K562 (cell line): ENCODE measurements around the gene NKAIN1. TPM values are rescaled to one million over a fixed set of nuclear protein-coding genes. Genes with fewer than 3 reads are reported as not detected.

Source experiments
- CXXC5 ChIP-seq: fragments of 250-450 bp; sonication (Bioruptor Pico); IDR thresholded peaks from 2 replicates; pipeline ENCODE4 v1.8.0; 2022; ENCODE audit warnings: inconsistent platforms, mild to moderate bottlenecking, moderate library complexity
- DDX20 ChIP-seq: fragments of 450-650 bp; IDR thresholded peaks from 2 replicates; pipeline ENCODE4 v1.6.1; 2016; ENCODE audit warnings: missing genetic modification characterization, low read depth, mild to moderate bottlenecking, missing compliant biosample characterization, moderate library complexity
- DIDO1 ChIP-seq: fragments of 450-650 bp; IDR thresholded peaks from 2 replicates; pipeline ENCODE4 v1.6.1; 2016; ENCODE audit warnings: low read depth, missing biosample characterization, missing genetic modification characterization
- ETV1 ChIP-seq: fragments of 450-650 bp; conservative IDR thresholded peaks from 2 replicates; pipeline ENCODE4 v1.6.1; 2016; ENCODE audit warnings: missing genetic modification characterization, control low read depth, low read depth, missing compliant biosample characterization
- GABPA ChIP-seq: fragments of 200-800 bp; sonication (Bioruptor generic); conservative IDR thresholded peaks from 2 replicates; pipeline ENCODE4 v1.6.1; 2016; ENCODE audit warnings: low read depth, missing genetic modification characterization, missing compliant biosample characterization
- MAFG ChIP-seq: fragments of 450-650 bp; conservative IDR thresholded peaks from 2 replicates; pipeline ENCODE4 v1.6.1; 2016; ENCODE audit warnings: missing genetic modification characterization, missing compliant biosample characterization
- MEF2D ChIP-seq: conservative IDR thresholded peaks from 2 replicates; pipeline ENCODE4 v1.6.1; 2016; ENCODE audit warnings: low read depth, missing genetic modification characterization, missing compliant biosample characterization
- PYGO2 ChIP-seq: fragments of 450-650 bp; IDR thresholded peaks from 2 replicates; pipeline ENCODE4 v1.6.1; 2016; ENCODE audit warnings: mild to moderate bottlenecking, missing genetic modification characterization, moderate library complexity, missing compliant biosample characterization
- TEAD1 ChIP-seq, 2 experiments: fragments of 450-650 bp in 1 of 2; sonication (generic) in 1 of 2; formaldehyde crosslinking; IDR thresholded peaks; 2 replicates each; pipeline versions ENCODE4 v1.4.0 to v1.8.0; 2020 to 2022; ENCODE audit warnings: mild to moderate bottlenecking in 2 of 2, missing genetic modification reagents in 1 of 2
- ZNF175 ChIP-seq: fragments of 200-800 bp; sonication (Bioruptor generic); IDR thresholded peaks from 2 replicates; pipeline ENCODE4 v1.6.1; 2016; ENCODE audit warnings: low read depth, mild to moderate bottlenecking, missing genetic modification characterization, missing compliant biosample characterization
- ZNF197 ChIP-seq: fragments of 200-800 bp; sonication (Bioruptor generic); IDR thresholded peaks from 2 replicates; pipeline ENCODE4 v1.6.1; 2016; ENCODE audit warnings: low read depth, missing genetic modification characterization, missing compliant biosample characterization
- ZNF41 ChIP-seq: fragments of 250-450 bp; sonication (Bioruptor Pico); conservative IDR thresholded peaks from 2 replicates; pipeline ENCODE4 v1.4.0; 2020; ENCODE audit warnings: mild to moderate bottlenecking
- ZNF583 ChIP-seq: fragments of 250-450 bp; sonication (Bioruptor Pico); IDR thresholded peaks from 2 replicates; pipeline ENCODE4 v1.4.0; 2020
- ZNF584 ChIP-seq: fragments of 200-800 bp; sonication (Bioruptor generic); IDR thresholded peaks from 2 replicates; pipeline ENCODE4 v1.6.1; 2016; ENCODE audit warnings: low read depth, mild to moderate bottlenecking, missing genetic modification characterization, missing compliant biosample characterization
- ZNF766 ChIP-seq: fragments of 200-800 bp; sonication (Bioruptor generic); conservative IDR thresholded peaks from 2 replicates; pipeline ENCODE4 v1.6.1; 2016; ENCODE audit warnings: missing genetic modification characterization, missing compliant biosample characterization
- polyA plus RNA-seq, 8 experiments: library from polyadenylated mRNA; depleted of rRNA in 4 of 8; stranded (reverse) in 5 of 8; unstranded in 3 of 8; fragments of >200 nt; fragmentation: Nextera tagmentation in 2 of 8; fragmentation: Illumina TruSeq in 1 of 8; extraction: Ambion mirVana in 2 of 8; extraction: Trizol in 1 of 8; gene quantifications; 2 replicates each; pipeline versions ENCODE4 v1.2.1 to v1.2.3, GENCODE V29; 2011 to 2014; ENCODE audit warnings: inconsistent platforms in 1 of 8, missing spikeins in 1 of 8
- total RNA-seq, 7 experiments: library from RNA; depleted of rRNA in 6 of 7; stranded (reverse); fragments of >200 nt in 6 of 7; fragmentation: Illumina TruSeq in 2 of 7; extraction: Trizol in 2 of 7; gene quantifications; 2 replicates each; pipeline versions ENCODE4 v1.2.1 to v1.2.3, GENCODE V29; 2011 to 2021; ENCODE audit warnings: low replicate concordance in 1 of 7
- TF ChIP-seq, protein P1 (sequence below), 2 experiments: fragments of 200-800 bp in 1 of 2; sonication (Bioruptor generic) in 1 of 2; sonication (generic) in 1 of 2; formaldehyde crosslinking in 1 of 2; IDR thresholded peaks in 1 of 2; conservative IDR thresholded peaks in 1 of 2; 2 replicates each; pipeline versions ENCODE4 v1.5.0 to v1.6.1; 2016 to 2020; ENCODE audit warnings: missing compliant biosample characterization in 1 of 2, missing genetic modification characterization in 1 of 2, missing genetic modification reagents in 1 of 2
- TF ChIP-seq, protein P2 (sequence below): fragments of 200-800 bp; sonication (Bioruptor generic); IDR thresholded peaks from 2 replicates; pipeline ENCODE4 v1.6.1; 2016; ENCODE audit warnings: missing genetic modification characterization, missing compliant biosample characterization
- TF ChIP-seq, protein P3 (sequence below): fragments of 450-650 bp; conservative IDR thresholded peaks from 2 replicates; pipeline ENCODE4 v1.6.1; 2016; ENCODE audit warnings: missing genetic modification characterization, low read depth, mild to moderate bottlenecking, missing compliant biosample characterization, moderate library complexity

Gene NKAIN1
- total and polyA plus RNA-seq, 9 of the 15 experiments (the other 6 are each of a cell fraction or from before 2014, with no cell fraction given) = 0.03 to 0.22 (median 0.04) TPM; not detected in 3

DNA sequence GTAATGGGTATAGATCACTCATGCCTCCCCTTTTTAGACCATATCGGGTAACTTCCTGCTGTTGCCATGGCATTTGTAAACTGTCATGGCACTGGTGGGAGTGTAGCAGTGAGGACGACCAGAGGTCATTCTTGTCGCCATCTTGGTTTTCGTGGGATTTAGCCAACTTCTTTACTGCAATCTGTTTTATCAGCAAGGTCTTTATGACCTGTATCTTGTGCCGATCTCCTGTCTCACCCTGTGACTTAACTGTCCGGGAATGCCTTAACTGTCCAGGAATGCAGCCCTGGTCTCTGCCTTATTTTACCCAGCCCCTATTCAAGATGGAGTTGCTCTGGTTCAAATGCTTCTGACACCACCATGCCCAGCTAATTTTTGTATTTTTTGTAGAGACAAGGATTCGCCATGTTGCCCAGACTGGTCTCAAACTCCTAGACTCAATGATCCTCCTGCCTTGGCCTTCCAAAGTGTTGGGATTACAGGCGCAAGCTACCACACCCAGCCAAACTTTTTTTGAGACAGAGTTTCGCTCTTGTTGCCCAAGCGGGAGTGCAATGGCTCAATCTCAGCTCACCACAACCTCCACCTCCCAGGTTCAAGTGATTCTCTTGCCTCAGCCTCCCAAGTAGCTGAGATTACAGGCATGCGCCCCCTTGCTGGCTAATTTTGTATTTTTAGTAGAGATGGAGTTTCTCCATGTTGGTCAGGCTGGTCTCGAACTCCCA, 100.7 kb downstream of the NKAIN1 start (continued):
- TF ChIP-seq, protein P1, sequence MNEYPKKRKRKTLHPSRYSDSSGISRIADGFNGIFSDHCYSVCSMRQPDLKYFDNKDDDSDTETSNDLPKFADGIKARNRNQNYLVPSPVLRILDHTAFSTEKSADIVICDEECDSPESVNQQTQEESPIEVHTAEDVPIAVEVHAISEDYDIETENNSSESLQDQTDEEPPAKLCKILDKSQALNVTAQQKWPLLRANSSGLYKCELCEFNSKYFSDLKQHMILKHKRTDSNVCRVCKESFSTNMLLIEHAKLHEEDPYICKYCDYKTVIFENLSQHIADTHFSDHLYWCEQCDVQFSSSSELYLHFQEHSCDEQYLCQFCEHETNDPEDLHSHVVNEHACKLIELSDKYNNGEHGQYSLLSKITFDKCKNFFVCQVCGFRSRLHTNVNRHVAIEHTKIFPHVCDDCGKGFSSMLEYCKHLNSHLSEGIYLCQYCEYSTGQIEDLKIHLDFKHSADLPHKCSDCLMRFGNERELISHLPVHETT (CRISPR knock-in tag; conservative IDR thresholded peaks at IDR 0.05 in 1 of 2, IDR thresholded peaks at IDR 0.05 in 1 of 2) = peak in 1 of 2 experiments; percentile 93; a peak in 2 of 4 replicates
- 0 out of 2 replicates have a peak, but pooled peaks have one; percentile 29 for TF ChIP-seq ZNF583 (CRISPR knock-in tag)
- TF ChIP-seq, protein P2, sequence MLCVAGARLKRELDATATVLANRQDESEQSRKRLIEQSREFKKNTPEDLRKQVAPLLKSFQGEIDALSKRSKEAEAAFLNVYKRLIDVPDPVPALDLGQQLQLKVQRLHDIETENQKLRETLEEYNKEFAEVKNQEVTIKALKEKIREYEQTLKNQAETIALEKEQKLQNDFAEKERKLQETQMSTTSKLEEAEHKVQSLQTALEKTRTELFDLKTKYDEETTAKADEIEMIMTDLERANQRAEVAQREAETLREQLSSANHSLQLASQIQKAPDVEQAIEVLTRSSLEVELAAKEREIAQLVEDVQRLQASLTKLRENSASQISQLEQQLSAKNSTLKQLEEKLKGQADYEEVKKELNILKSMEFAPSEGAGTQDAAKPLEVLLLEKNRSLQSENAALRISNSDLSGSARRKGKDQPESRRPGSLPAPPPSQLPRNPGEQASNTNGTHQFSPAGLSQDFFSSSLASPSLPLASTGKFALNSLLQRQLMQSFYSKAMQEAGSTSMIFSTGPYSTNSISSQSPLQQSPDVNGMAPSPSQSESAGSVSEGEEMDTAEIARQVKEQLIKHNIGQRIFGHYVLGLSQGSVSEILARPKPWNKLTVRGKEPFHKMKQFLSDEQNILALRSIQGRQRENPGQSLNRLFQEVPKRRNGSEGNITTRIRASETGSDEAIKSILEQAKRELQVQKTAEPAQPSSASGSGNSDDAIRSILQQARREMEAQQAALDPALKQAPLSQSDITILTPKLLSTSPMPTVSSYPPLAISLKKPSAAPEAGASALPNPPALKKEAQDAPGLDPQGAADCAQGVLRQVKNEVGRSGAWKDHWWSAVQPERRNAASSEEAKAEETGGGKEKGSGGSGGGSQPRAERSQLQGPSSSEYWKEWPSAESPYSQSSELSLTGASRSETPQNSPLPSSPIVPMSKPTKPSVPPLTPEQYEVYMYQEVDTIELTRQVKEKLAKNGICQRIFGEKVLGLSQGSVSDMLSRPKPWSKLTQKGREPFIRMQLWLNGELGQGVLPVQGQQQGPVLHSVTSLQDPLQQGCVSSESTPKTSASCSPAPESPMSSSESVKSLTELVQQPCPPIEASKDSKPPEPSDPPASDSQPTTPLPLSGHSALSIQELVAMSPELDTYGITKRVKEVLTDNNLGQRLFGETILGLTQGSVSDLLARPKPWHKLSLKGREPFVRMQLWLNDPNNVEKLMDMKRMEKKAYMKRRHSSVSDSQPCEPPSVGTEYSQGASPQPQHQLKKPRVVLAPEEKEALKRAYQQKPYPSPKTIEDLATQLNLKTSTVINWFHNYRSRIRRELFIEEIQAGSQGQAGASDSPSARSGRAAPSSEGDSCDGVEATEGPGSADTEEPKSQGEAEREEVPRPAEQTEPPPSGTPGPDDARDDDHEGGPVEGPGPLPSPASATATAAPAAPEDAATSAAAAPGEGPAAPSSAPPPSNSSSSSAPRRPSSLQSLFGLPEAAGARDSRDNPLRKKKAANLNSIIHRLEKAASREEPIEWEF (CRISPR knock-in tag) = peak; percentile 96
- TF ChIP-seq DIDO1 = peak; percentile 71; the same call in 1 of the 2 replicates
- peak; percentile 90; the same call in 1 of the 2 replicates for TF ChIP-seq ZNF766 (CRISPR knock-in tag)
- peak in 1 of 2 experiments; percentile 60; a peak in 1 of 4 replicates for TF ChIP-seq TEAD1 (CRISPR knock-in tag; IDR thresholded peaks at IDR 0.05)
- peak; percentile 93 for TF ChIP-seq MEF2D (tag)
- TF ChIP-seq ZNF175 (CRISPR knock-in tag) = peak; percentile 92; the same call in 1 of the 2 replicates
- peak; percentile 97 for TF ChIP-seq PYGO2 (tag)
- TF ChIP-seq CXXC5 (CRISPR knock-in tag) = peak; percentile 44
- TF ChIP-seq ZNF41 (CRISPR knock-in tag) = peak; percentile 81
- peak; percentile 27; the same call in 1 of the 2 replicates for TF ChIP-seq GABPA
- peak; percentile 28; the same call in 1 of the 2 replicates for TF ChIP-seq MAFG (tag)
- peak; percentile 86 for TF ChIP-seq ZNF197 (CRISPR knock-in tag)
- TF ChIP-seq ZNF584 (CRISPR knock-in tag) = peak; percentile 79; the same call in 1 of the 2 replicates
- TF ChIP-seq, protein P3, sequence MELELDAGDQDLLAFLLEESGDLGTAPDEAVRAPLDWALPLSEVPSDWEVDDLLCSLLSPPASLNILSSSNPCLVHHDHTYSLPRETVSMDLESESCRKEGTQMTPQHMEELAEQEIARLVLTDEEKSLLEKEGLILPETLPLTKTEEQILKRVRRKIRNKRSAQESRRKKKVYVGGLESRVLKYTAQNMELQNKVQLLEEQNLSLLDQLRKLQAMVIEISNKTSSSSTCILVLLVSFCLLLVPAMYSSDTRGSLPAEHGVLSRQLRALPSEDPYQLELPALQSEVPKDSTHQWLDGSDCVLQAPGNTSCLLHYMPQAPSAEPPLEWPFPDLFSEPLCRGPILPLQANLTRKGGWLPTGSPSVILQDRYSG (tag) = peak; percentile 95
- peak; percentile 88 for TF ChIP-seq DDX20
- 0 out of 2 replicates have a peak, but pooled peaks have one; percentile 8 for TF ChIP-seq ETV1 (tag)
